Neural cell (in vitro differentiated cells): ENCODE data around the gene ADAP1. TPM values are rescaled to one million over a fixed set of nuclear protein-coding genes. Genes with fewer than 3 reads are reported as not detected.

Source experiments
- H2AFZ ChIP-seq: fragments of 200-600, 300-800 bp; sonication (generic), shearing (Covaris generic); 2 replicates; pipeline ENCODE4 v1.6.0; 2014; ENCODE audit warnings: low read depth, mild to moderate bottlenecking, antibody characterized with exemption, low read length, moderate library complexity
- H3F3A ChIP-seq: fragments of 200-600 bp; shearing (Covaris generic); 2 replicates; pipeline ENCODE4 v1.6.1; 2016; ENCODE audit warnings: mild to moderate bottlenecking, moderate library complexity, mixed read lengths, antibody characterized with exemption, low read length; ENCODE audit not compliant: insufficient read depth, poor library complexity, severe bottlenecking
- H3K27ac ChIP-seq: fragments of 200-600, 300-800 bp; sonication (generic), shearing (Covaris generic); 2 replicates; pipeline ENCODE4 v1.5.1; 2014; ENCODE audit warnings: mild to moderate bottlenecking, low read length, moderate library complexity
- H3K27me3 ChIP-seq: fragments of 300-800, 200-600 bp; sonication (generic), shearing (Covaris generic); 2 replicates; pipeline ENCODE4 v1.6.0; 2014; ENCODE audit warnings: mild to moderate bottlenecking, low read depth, low read length, moderate library complexity; ENCODE audit not compliant: insufficient read depth
- H3K36me3 ChIP-seq: fragments of 300-800, 200-600 bp; sonication (generic), shearing (Covaris generic); 2 replicates; pipeline ENCODE4 v1.5.1; 2014; ENCODE audit warnings: mild to moderate bottlenecking, antibody characterized with exemption, low read length, moderate library complexity; ENCODE audit not compliant: insufficient read depth
- H3K4me2 ChIP-seq: fragments of 300-800, 200-600 bp; sonication (generic), shearing (Covaris generic); 2 replicates; pipeline ENCODE4 v1.6.0; 2014; ENCODE audit warnings: mild to moderate bottlenecking, low read length
- H3K4me3 ChIP-seq: fragments of 300-800, 200-600 bp; sonication (generic), shearing (Covaris generic); 2 replicates; pipeline ENCODE4 v1.5.1; 2014; ENCODE audit warnings: mild to moderate bottlenecking, low read length, moderate library complexity
- H3K79me2 ChIP-seq: fragments of 200-600 bp; shearing (Covaris generic); replicated peaks from 2 replicates; pipeline ENCODE4 v1.6.0; 2014; ENCODE audit warnings: mild to moderate bottlenecking, low read length, moderate library complexity; ENCODE audit not compliant: insufficient read depth
- H3K9ac ChIP-seq: fragments of 300-800, 200-600 bp; sonication (generic), shearing (Covaris generic); 2 replicates; pipeline ENCODE4 v1.6.1; 2016; ENCODE audit warnings: mild to moderate bottlenecking, low read length, mixed read lengths
- H3K9me2 ChIP-seq: fragments of 200-600 bp; shearing (Covaris generic); 2 replicates; pipeline ENCODE4 v1.6.1; 2016; ENCODE audit warnings: mild to moderate bottlenecking, low read length, mixed read lengths; ENCODE audit not compliant: insufficient read depth
- H3K9me3 ChIP-seq: fragments of 200-600, 300-800 bp; sonication (generic), shearing (Covaris generic); 2 replicates; pipeline ENCODE4 v1.6.1; 2016; ENCODE audit warnings: mild to moderate bottlenecking, mixed run types, low read length, moderate library complexity, mixed read lengths
- H4K20me1 ChIP-seq: fragments of 200-600 bp; shearing (Covaris generic); 2 replicates; pipeline ENCODE4 v1.6.1; 2016; ENCODE audit warnings: mild to moderate bottlenecking, mixed run types; ENCODE audit not compliant: insufficient read depth
- CTCF ChIP-seq: fragments of 450-650 bp; IDR thresholded peaks from 2 replicates; pipeline ENCODE4 v1.5.1; 2014; ENCODE audit warnings: antibody characterized with exemption, mild to moderate bottlenecking, moderate library complexity; ENCODE audit not compliant: poor library complexity, severe bottlenecking
- EP300 ChIP-seq: fragments of 450-650 bp; conservative IDR thresholded peaks from 2 replicates; pipeline ENCODE4 v1.6.1; 2014; ENCODE audit warnings: antibody characterized with exemption, mild to moderate bottlenecking, moderate library complexity; ENCODE audit not compliant: poor library complexity, severe bottlenecking
- EZH2 ChIP-seq: fragments of 200-600, 300-800 bp; shearing (Covaris generic), sonication (generic); IDR thresholded peaks from 2 replicates; pipeline ENCODE4 v1.6.1; 2014; ENCODE audit warnings: antibody characterized with exemption, low read length, borderline replicate concordance, mild to moderate bottlenecking; ENCODE audit not compliant: insufficient read depth, poor library complexity, severe bottlenecking
- MXI1 ChIP-seq: fragments of 450-650 bp; conservative IDR thresholded peaks from 2 replicates; pipeline ENCODE4 v1.6.1; 2014; ENCODE audit warnings: antibody characterized with exemption, mild to moderate bottlenecking; ENCODE audit not compliant: poor library complexity, severe bottlenecking
- POLR2AphosphoS5 ChIP-seq: IDR thresholded peaks from 2 replicates; pipeline ENCODE4 v1.6.1; 2012
- RAD21 ChIP-seq: fragments of 450-650 bp; conservative IDR thresholded peaks from 2 replicates; pipeline ENCODE4 v1.6.1; 2014; ENCODE audit warnings: antibody characterized with exemption, mild to moderate bottlenecking, moderate library complexity
- REST ChIP-seq: IDR thresholded peaks from 2 replicates; pipeline ENCODE4 v1.6.1; 2012; ENCODE audit warnings: borderline replicate concordance
- SMC3 ChIP-seq: fragments of 450-650 bp; conservative IDR thresholded peaks from 2 replicates; pipeline ENCODE4 v1.6.1; 2014; ENCODE audit warnings: antibody characterized with exemption, mild to moderate bottlenecking, moderate library complexity; ENCODE audit not compliant: poor library complexity
- TAF1 ChIP-seq: IDR thresholded peaks from 2 replicates; pipeline ENCODE4 v1.6.1; 2012; ENCODE audit warnings: low read depth
- polyA plus RNA-seq: library from polyadenylated mRNA; depleted of rRNA; stranded (reverse); fragments of >200 nt; gene quantifications from 2 replicates; pipeline ENCODE4 v1.2.3, GENCODE V29; 2014

ADAP1 gene
- polyA plus RNA-seq, 1 donor from 2014 or later, result 76.8 TPM

DNA sequence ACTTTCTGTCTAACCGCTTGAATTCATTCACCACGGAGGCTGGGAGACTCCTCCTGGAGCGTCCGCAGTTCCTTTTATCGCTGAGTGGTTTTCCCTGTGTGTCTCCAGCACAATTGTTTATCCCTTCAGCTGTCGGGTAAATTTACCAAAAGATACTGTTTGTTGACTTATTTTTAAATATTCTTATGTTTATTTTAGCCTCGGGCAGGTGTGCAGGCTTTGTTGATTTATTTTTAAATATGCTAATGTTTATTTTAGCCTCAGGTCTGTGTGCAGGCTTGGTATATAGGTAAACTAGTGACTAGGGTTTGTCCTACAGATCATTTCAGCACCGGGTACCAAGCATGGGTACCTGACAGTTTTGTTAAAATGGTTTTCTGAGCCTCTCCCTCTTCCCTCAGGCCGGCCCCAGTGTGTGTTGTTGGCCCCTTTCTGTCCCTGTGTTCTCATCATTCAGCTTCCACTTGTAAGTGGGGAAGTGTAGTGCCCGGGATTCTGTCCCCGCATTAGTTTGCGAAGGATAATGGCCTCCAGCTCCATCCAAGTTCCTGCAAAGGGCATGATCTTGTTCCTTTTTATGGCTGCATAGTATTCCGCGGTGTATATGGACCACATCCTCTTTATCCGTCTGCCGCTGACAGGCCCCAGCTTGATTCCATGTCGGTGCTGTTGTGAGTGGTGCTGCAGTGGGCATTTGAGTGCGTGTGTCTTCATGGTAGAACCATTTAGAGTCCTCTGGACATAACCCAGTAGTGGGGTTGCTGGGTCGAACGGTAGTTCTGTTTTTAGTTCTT is 72.8 kb downstream of the ADAP1 start:
- Histone ChIP-seq H3K79me2 (peaks cover 50% of the 10 kb centered on the region), H4K20me1 (no peaks in the 10 kb centered on the region), H3K27me3 (no peaks in the 10 kb centered on the region), H3K9ac (no peak overlapping the region), H3K9me3 (no peaks in the 10 kb centered on the region), H3K4me3 (no peak overlapping the region), H3K36me3 (no peaks in the 10 kb centered on the region), H3K27ac (no peak overlapping the region), H2AFZ (no peak overlapping the region), H3K9me2 (no peaks in the 10 kb centered on the region), H3F3A (no peaks in the 10 kb centered on the region), H3K4me2 (no peak overlapping the region)
- no peak for TF ChIP-seq EZH2
- no peak for TF ChIP-seq MXI1
- TF ChIP-seq TAF1, result no peak
- no peak for TF ChIP-seq CTCF
- no peak for TF ChIP-seq POLR2AphosphoS5
- no peak for TF ChIP-seq RAD21
- TF ChIP-seq EP300, result no peak

DNA sequence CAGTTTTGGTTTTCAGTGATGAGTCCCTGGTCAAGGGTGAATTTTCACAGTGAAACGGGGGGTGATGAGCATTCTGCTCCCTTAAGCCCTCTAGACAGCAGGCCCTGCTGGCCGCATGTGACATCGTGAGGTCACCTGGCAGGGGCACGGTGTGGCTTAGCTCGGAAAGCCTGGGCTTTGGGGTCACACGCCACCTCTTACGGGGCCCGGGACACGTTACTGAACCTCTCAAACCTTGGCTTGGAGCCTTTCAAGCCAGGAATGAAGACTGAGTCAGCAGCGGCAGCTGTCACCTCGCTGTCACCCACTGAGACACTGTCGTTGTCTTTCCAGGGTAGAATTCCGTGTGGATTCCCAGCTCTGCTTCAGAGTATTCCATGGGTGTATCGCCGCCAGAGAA is 74.0 kb downstream of the ADAP1 start:
- H3K27ac ChIP-seq, result no peak overlapping the region
- no peak overlapping the region for H2AFZ ChIP-seq
- H3K4me2 ChIP-seq, result no peak overlapping the region
- peaks cover 50% of the 10 kb centered on the region for H3K79me2 ChIP-seq
- no peak overlapping the region for H3K4me3 ChIP-seq
- H3K9ac ChIP-seq, result no peak overlapping the region
- H3F3A ChIP-seq, result no peaks in the 10 kb centered on the region
- H3K9me2 ChIP-seq, result no peaks in the 10 kb centered on the region
- no peaks in the 10 kb centered on the region for H4K20me1 ChIP-seq
- H3K9me3 ChIP-seq, result no peaks in the 10 kb centered on the region
- H3K27me3 ChIP-seq, result no peaks in the 10 kb centered on the region
- H3K36me3 ChIP-seq, result no peaks in the 10 kb centered on the region
- TF ChIP-seq TAF1, result no peak
- no peak for TF ChIP-seq EP300
- no peak for TF ChIP-seq RAD21
- no peak for TF ChIP-seq POLR2AphosphoS5
- TF ChIP-seq MXI1, result no peak
- TF ChIP-seq EZH2, result no peak
- no peak for TF ChIP-seq CTCF
- TF ChIP-seq SMC3, result no peak
- TF ChIP-seq REST, result no peak
